AG09319 (cell line): ENCODE data around the gene SLC7A6.
A peak's percentile ranks its signal among the peaks of the same experiment; 100 is the strongest.

Experiments used
- DNase-seq: peaks from one replicate; pipeline ENCODE4 v3.0.0-alpha.2; 2010; ENCODE audit warnings: low read depth; ENCODE audit errors: extremely low read depth
- CTCF ChIP-seq: IDR thresholded peaks from 2 replicates; pipeline ENCODE4 v1.5.1; 2011; ENCODE audit warnings: low read depth, mild to moderate bottlenecking, inconsistent platforms, low read length, moderate library complexity

The SLC7A6 gene

DNA sequence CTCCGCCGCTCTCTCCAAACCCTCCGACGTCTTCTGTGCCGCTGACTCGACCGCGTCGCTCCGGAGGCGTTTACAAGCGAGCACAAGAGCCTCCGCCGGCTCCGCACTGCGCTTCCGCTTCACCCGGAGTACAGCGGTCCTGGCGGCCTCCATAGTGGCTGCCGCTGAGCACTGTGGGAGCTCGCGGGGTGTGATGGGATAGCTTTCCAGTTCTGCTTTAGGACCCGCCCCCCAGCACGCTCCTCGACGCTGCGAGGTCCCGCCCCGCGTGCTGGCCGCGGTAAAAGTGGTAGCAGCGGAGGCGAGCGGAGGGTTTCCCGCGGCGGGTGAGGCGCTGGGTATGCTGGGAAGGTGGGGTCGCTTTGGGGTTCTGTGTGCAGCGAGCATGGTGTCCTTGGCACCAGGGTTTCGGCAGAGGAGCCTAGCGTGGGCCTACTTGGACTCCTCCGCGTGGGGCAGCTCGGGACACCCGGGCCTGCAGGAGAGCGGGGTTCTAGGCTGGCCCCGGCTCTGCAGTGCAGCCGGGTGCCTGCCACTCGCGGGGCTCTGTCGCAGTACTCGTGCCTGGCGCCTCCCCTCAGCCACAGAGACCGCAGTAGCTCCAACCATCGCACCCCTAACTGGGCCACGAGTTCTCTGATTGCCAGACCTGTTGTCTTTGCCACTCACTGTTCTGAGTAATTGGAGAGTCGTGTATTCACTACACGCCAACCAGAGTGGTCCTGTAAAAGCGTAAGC, 46.6 kb downstream of the SLC7A6 start, which contains the start of the genes PRMT7 and SLC7A6OS:
PRMT7 (plus strand) TSS at position 246 of the 738 bp plus-strand sequence. CDS start 4,961 bp downstream, outside the sequence.
SLC7A6OS (minus strand) TSS at position 173 of the 738 bp plus-strand sequence; CDS start at position 153, 20 bp downstream.
- TF ChIP-seq CTCF: peak; percentile 15
- peak; percentile 59 for DNase-seq

DNA sequence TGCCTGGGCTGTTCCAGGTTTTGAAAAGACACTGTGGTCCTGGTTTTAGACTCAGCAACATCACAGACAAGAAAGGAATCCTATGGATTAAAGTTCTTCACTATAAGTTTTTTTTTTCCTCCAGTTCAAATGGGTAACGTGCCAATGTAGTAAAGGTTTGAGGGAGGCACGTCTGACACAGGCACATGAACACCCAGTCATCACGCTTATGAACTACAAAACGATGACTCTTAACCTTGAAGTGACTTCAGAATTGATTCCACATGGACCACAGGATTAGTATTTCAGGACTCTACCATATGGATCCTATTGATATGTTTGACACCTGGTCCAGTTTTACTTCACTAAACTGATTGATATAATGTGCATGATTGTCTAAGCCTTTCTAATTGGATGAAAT, 48.8 kb downstream of the SLC7A6 start:
- no peak for DNase-seq
- TF ChIP-seq CTCF: no peak

GRCh38 chr16:68319185-68319908, 55.0 kb downstream of the SLC7A6 start:
- DNase-seq: no peak

DNA sequence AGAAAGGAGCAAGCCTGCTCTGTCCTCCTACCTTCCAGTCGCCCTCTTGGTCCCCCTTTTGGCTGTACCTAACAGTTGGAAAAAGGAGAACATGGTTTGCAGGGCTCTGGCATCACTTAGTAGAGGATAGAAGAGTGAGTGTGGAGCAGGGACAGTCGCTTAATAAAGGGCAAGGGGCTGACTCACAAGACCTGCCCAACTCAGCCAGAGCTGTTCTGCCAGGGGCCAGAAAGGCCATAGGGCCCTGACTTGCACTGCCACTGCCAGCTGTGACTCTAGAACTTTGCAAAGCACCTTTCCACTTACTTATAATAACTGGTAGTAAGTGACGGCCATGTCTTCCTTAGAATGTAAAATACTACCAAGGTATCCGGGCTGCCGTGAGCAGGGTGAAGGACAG, 60.0 kb downstream of the SLC7A6 start:
- TF ChIP-seq CTCF: no peak
- no peak for DNase-seq

More at GRCh38 chr16:68319185-68319908, 55.0 kb downstream of the SLC7A6 start:
- TF ChIP-seq CTCF: no peak

GRCh38 chr16:68324780-68325357, 60.5 kb downstream of the SLC7A6 start:
- DNase-seq: no peak
- no peak for TF ChIP-seq CTCF

- peak; percentile 59 for DNase-seq
- TF ChIP-seq CTCF: peak; percentile 94
These were observed 64.0 kb downstream of the SLC7A6 start for GRCh38 chr16:68328151-68328859.
